HepG2 (cell line): ENCODE data around the gene DOK5. TPM values are rescaled to one million over a fixed set of nuclear protein-coding genes. Genes with fewer than 3 reads are reported as not detected.
"Not testable (repeated sequence)": the region's sequence is repeated elsewhere in the genome, so short reads cannot be mapped to it uniquely, and the experiment has no call there.

Source experiments
- ATAC-seq: fragments of 200-7000 bp; cut with Tn5 transposase; 3 replicates; pipeline ENCODE4 v1.9.1; 2020; ENCODE audit warnings: mild to moderate bottlenecking, moderate library complexity
- BruUV-seq: library from RNA; stranded (reverse); fragments of 400-500 nt; replicated peaks from 2 replicates; lab custom pipeline; 2021; lab: Mats Ljungman, UMichigan
- CTCF ChIA-PET: fragments of 300-600 bp; formaldehyde crosslinking; extraction: SDS; loops from one replicate; lab custom pipeline; 2021; ENCODE audit warnings: low total read pairs, inconsistent platforms, low intra/inter-chr PET ratio; lab: Yijun Ruan, JAX
- POLR2A ChIA-PET: fragments of 350-600 bp; sonication (Branson Sonifier 250); formaldehyde crosslinking; loops from one replicate; lab custom pipeline; 2020; ENCODE audit warnings: antibody characterized with exemption, inconsistent platforms; lab: Yijun Ruan, JAX
- DNase-seq: peaks from one replicate; pipeline ENCODE4 v3.0.0-alpha.2; 2015; ENCODE audit warnings: low spot score
- FAIRE-seq: peaks from 3 replicates; lab custom pipeline; 2011; peaks lifted over from hg19 to GRCh38; lab: Jason Lieb, UNC
- H2AFZ ChIP-seq: one replicate; pipeline ENCODE4 v1.6.1; 2011; ENCODE audit warnings: low read length, inconsistent platforms
- H3K27ac ChIP-seq: fragments of 300-600 bp; 3 replicates; pipeline ENCODE4 v1.8.0; 2011; ENCODE audit warnings: mixed run types, mild to moderate bottlenecking, mixed read lengths, low read length, inconsistent platforms; ENCODE audit not compliant: insufficient read depth; ENCODE audit errors: extremely low read length
- H3K27me3 ChIP-seq, 2 experiments: fragments of 200-600 bp in 1 of 2; 2 replicates in 1 of 2; 3 replicates in 1 of 2; pipeline versions ENCODE4 v1.6.0 to v1.8.0; 2011; ENCODE audit warnings: low read length in 2 of 2, mild to moderate bottlenecking in 2 of 2, moderate library complexity in 2 of 2, inconsistent platforms in 1 of 2; ENCODE audit not compliant: insufficient read depth in 2 of 2, control insufficient read depth in 1 of 2
- H3K36me3 ChIP-seq, 2 experiments: fragments of 200-600 bp in 1 of 2; replicated peaks in 1 of 2; 2 replicates in 1 of 2; 3 replicates in 1 of 2; pipeline versions ENCODE4 v1.5.1 to v1.8.0; 2011; ENCODE audit warnings: low read length in 2 of 2, inconsistent platforms in 1 of 2; ENCODE audit not compliant: insufficient read depth in 2 of 2, control insufficient read depth in 1 of 2
- H3K4me1 ChIP-seq: 2 replicates; pipeline ENCODE4 v1.5.1; 2012; ENCODE audit warnings: low read length, inconsistent platforms; ENCODE audit not compliant: insufficient read depth
- H3K4me2 ChIP-seq: 2 replicates; pipeline ENCODE4 v1.6.0; 2011; ENCODE audit warnings: low read depth, low read length, inconsistent platforms
- H3K4me3 ChIP-seq, 3 experiments: fragments of 200-600 bp in 1 of 3; sonication (generic), shearing (Covaris generic) in 1 of 3; replicated peaks in 1 of 3; 2 replicates each; pipeline ENCODE4 v1.5.1; 2011 to 2016; ENCODE audit warnings: low read length in 3 of 3, inconsistent platforms in 2 of 3, low read depth in 2 of 3, mild to moderate bottlenecking in 2 of 3, control low read depth in 1 of 3, mixed read lengths in 1 of 3; ENCODE audit not compliant: insufficient read depth in 1 of 3
- H3K79me2 ChIP-seq: one replicate; pipeline ENCODE4 v1.6.1; 2011; ENCODE audit warnings: low read length, inconsistent platforms; ENCODE audit not compliant: insufficient read depth
- H3K9ac ChIP-seq: 2 replicates; pipeline ENCODE4 v1.6.0; 2011; ENCODE audit warnings: mild to moderate bottlenecking, low read depth, low read length, inconsistent platforms; ENCODE audit not compliant: insufficient read depth
- H3K9me3 ChIP-seq: 2 replicates; pipeline ENCODE4 v1.5.1; 2012; ENCODE audit warnings: mild to moderate bottlenecking, low read length
- H4K20me1 ChIP-seq: 2 replicates; pipeline ENCODE4 v1.6.0; 2011; ENCODE audit warnings: inconsistent platforms, mild to moderate bottlenecking, low read length, moderate library complexity; ENCODE audit not compliant: insufficient read depth
- ATF7 ChIP-seq, 2 experiments: fragments of 450-650 bp in 1 of 2; sonication (generic) in 1 of 2; formaldehyde crosslinking in 1 of 2; IDR thresholded peaks; 2 replicates each; pipeline versions ENCODE4 v1.4.0 to v1.6.1; 2016 to 2020; ENCODE audit warnings: antibody characterized with exemption in 1 of 2, mild to moderate bottlenecking in 1 of 2, missing genetic modification reagents in 1 of 2
- CEBPG ChIP-seq: IDR thresholded peaks from 2 replicates; pipeline ENCODE4 v1.6.1; 2016
- CHD2 ChIP-seq: IDR thresholded peaks from 2 replicates; pipeline ENCODE4 v1.6.1; 2011; ENCODE audit warnings: low read depth, low read length, improper control_type of control experiment
- DR1 ChIP-seq: sonication (generic); formaldehyde crosslinking; IDR thresholded peaks from 2 replicates; pipeline ENCODE4 v1.8.0; 2021; ENCODE audit warnings: mild to moderate bottlenecking, missing genetic modification reagents, inconsistent platforms
- KLF15 ChIP-seq: sonication (generic); formaldehyde crosslinking; IDR thresholded peaks from 2 replicates; pipeline ENCODE4 v1.8.1; 2023; ENCODE audit warnings: borderline replicate concordance, mild to moderate bottlenecking, inconsistent platforms, missing genetic modification reagents, mixed read lengths
- TEAD2 ChIP-seq: sonication (generic); formaldehyde crosslinking; IDR thresholded peaks from 2 replicates; pipeline ENCODE4 v1.9.0; 2021; ENCODE audit warnings: missing genetic modification reagents
- ZKSCAN8 ChIP-seq: IDR thresholded peaks from 2 replicates; pipeline ENCODE4 v1.6.1; 2016; ENCODE audit warnings: borderline replicate concordance, missing genetic modification reagents, missing compliant biosample characterization
- whole genome bisulfite sequencing: methylation state at CpG from one replicate; pipeline ENCODE4 v1.1.6; 2017; ENCODE audit warnings: low lambda C conversion rate; 5-methylcytosine and 5-hydroxymethylcytosine counted together
- in situ Hi-C: cut with HindIII; loops from 2 replicates; pipeline ENCODE4 v1.10.0; 2017; ENCODE audit warnings: low pct_unique_long_range_greater_than_20kb; ENCODE audit not compliant: extremely low pct_ligation_motif_present
- intact Hi-C: fragments of 100-400 bp; cut with micrococcal nuclease; formaldehyde crosslinking; loops from one replicate; pipeline ENCODE4 v1.10.0; 2022; ENCODE audit not compliant: unreplicated experiment
- polyA plus RNA-seq, 8 experiments: library from polyadenylated mRNA; depleted of rRNA in 3 of 8; stranded (reverse) in 7 of 8; unstranded in 1 of 8; fragments of >200 nt; fragmentation: Illumina TruSeq in 4 of 8; extraction: Trizol in 4 of 8; gene quantifications; 2 replicates each; pipeline versions ENCODE4 v1.2.1 to v1.2.3, GENCODE V29; 2011 to 2016; ENCODE audit warnings: low read depth in 4 of 8, missing spikeins in 1 of 8, mixed read lengths in 1 of 8; ENCODE audit not compliant: insufficient read depth in 1 of 8
- total RNA-seq, 5 experiments: library from RNA; depleted of rRNA; stranded (reverse); fragments of >200 nt; fragmentation: Illumina TruSeq; extraction: Trizol; gene quantifications; 2 replicates each; pipeline ENCODE4 v1.2.3, GENCODE V29; 2016; ENCODE audit warnings: low read depth in 1 of 5

Gene DOK5
- total and polyA plus RNA-seq, 2 of the 13 experiments (the other 11 are each of a cell fraction or from before 2014, with no cell fraction given): not detected

DNA sequence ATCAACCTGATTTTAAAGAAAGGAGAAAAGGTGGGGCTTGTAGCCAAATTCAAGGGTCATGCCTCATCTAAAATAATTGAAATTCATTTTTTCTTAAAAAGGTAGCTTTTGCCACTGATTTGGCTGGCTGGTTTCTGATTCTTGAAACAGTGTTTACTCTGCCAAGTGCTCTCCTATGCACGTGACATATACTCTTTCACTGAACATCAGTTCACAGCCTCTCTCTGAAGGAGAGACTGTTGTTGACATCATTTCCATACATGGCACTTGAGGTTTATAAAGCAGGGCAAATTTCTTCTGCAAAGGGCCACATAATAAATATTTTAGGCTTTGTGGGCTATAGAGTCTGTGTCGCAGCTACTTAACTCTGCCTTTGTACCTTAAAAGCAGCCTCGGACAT lies 40.4 kb upstream of the DOK5 start (continued):
- TF ChIP-seq CHD2 (no peak), DR1 (CRISPR knock-in tag) (no peak), TEAD2 (CRISPR knock-in tag) (no peak)
- TF ChIP-seq, all 625 proteins: peak for 0

DNA sequence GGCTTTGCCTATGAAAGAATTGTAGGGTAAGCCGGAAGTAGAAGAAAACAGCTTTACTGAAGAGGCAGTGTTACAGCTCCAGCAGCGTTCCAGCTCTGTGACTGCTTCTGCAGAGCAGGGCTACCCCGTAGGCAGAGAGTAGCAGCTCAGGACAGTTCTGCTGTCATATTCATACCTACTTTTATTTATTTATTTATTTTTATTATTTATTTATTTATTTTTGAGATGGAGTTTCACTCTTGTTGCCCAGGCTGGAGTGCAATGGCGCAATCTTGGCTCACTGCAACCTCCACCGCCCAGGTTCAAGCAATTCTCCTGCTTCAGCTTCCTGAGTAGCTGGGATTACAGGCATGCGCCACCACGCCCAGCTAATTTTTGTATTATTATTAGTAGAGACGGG lies 39.0 kb upstream of the DOK5 start:
- H3K4me1 ChIP-seq, CTCF ChIA-PET, H4K20me1 ChIP-seq, H3K36me3 ChIP-seq, H3K27me3 ChIP-seq, DNase-seq, POLR2A ChIA-PET, in situ Hi-C loops, H3K79me2 ChIP-seq, H3K4me3 ChIP-seq, FAIRE-seq, intact Hi-C loops, H3K27ac ChIP-seq, BruUV-seq, H3K9ac ChIP-seq, H3K4me2 ChIP-seq, ATAC-seq, H2AFZ ChIP-seq, H3K9me3 ChIP-seq: not testable (repeated sequence)
- WGBS: 24% methylated on average over 8 of the region's 8 CpGs

DNA sequence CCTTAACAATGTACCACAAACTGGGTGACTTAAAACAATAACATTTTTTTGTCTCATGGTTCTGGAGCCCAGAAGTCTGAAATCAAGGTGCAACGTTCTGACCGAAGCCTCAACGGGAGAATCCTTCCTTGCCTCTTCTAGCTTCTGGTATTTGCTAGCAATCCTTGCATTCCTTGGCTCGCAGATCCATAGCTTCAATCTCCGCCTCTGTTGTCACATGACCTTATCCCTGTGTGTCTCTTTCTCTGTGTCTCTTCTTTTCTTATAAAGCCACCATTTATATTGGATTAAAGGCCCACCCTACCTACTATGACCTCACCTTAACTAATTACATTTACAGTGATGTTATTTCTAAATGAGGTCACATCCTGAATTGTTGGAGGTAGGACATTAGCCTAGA lies 37.2 kb upstream of the DOK5 start:
- no peak for ATAC-seq
- ChIA-PET CTCF (no interaction called here), POLR2A (no interaction called here)
- H3K9me3 ChIP-seq: no peaks in the 10 kb centered on the region
- BruUV-seq: no TSS peak
- 7% methylated on average over 5 of the region's 5 CpGs for WGBS
- TF ChIP-seq ZKSCAN8 (CRISPR knock-in tag) (no peak), CEBPG (no peak), KLF15 (CRISPR knock-in tag) (no peak), ATF7 (IDR thresholded peaks at IDR 0.05) (0 out of 2 replicates have a peak, but pooled peaks have one; percentile 13), ATF7 (CRISPR knock-in tag; IDR thresholded peaks at IDR 0.05) (no peak)
- H3K4me1 ChIP-seq: no peaks in the 10 kb centered on the region
- H3K27me3 ChIP-seq: no peaks in the 10 kb centered on the region
- H3K4me3 ChIP-seq: no peak overlapping the region
- in situ Hi-C loops (no loop called here), intact Hi-C loops (no loop called here)
- no peaks in the 10 kb centered on the region for H3K36me3 ChIP-seq
- H3K4me2 ChIP-seq: no peak overlapping the region
- no peak for DNase-seq
- FAIRE-seq: no peak
- H3K79me2 ChIP-seq: no peaks in the 10 kb centered on the region
- no peak overlapping the region for H3K9ac ChIP-seq
- H4K20me1 ChIP-seq: no peaks in the 10 kb centered on the region
- no peak overlapping the region for H2AFZ ChIP-seq
- H3K27ac ChIP-seq: no peak overlapping the region
